GM12878 (cell line): ENCODE results near the gene EGF. TPM values are rescaled to one million over a fixed set of nuclear protein-coding genes. Genes with fewer than 3 reads are reported as not detected.

Experiments
- ATAC-seq: fragments of 200-7000 bp; cut with Tn5 transposase; 3 replicates; pipeline ENCODE4 v1.9.1; 2020; ENCODE audit warnings: mild to moderate bottlenecking, moderate library complexity
- BruUV-seq: library from RNA; stranded (reverse); fragments of 400-500 nt; replicated peaks from 2 replicates; lab custom pipeline; 2021; lab: Mats Ljungman, UMichigan
- CTCF ChIA-PET: fragments of 300-600 bp; sonication (Branson Sonifier 250); formaldehyde crosslinking; extraction: SDS; loops from one replicate; lab custom pipeline; 2021; ENCODE audit warnings: inconsistent platforms; lab: Yijun Ruan, JAX
- POLR2A ChIA-PET: fragments of 350-600 bp; formaldehyde crosslinking; extraction: SDS; loops from one replicate; lab custom pipeline; 2021; ENCODE audit warnings: inconsistent platforms; lab: Charles Lee
- RAD21 ChIA-PET: fragments of 300-600 bp; sonication (Branson Sonifier 250); formaldehyde crosslinking; loops from one replicate; lab custom pipeline; 2023; ENCODE audit warnings: antibody characterized with exemption; ENCODE audit not compliant: unreplicated experiment; lab: Charles Lee
- SMC1A ChIA-PET: fragments of 300-600 bp; sonication (Branson Sonifier 250); formaldehyde crosslinking; loops from one replicate; lab custom pipeline; 2023; ENCODE audit not compliant: unreplicated experiment, uncharacterized antibody; lab: Charles Lee
- DNase-seq: peaks from one replicate; pipeline ENCODE4 v3.0.0-alpha.2; 2011; ENCODE audit warnings: low read depth, low spot score
- FAIRE-seq: peaks from 3 replicates; lab custom pipeline; 2011; peaks lifted over from hg19 to GRCh38; lab: Jason Lieb, UNC
- H2AFZ ChIP-seq: 2 replicates; pipeline ENCODE4 v1.6.0; 2011; ENCODE audit warnings: low read depth, low read length, control low read depth; ENCODE audit not compliant: control insufficient read depth
- H3K27ac ChIP-seq: 2 replicates; pipeline ENCODE4 v1.5.1; 2011; ENCODE audit warnings: control low read depth; ENCODE audit not compliant: control insufficient read depth, insufficient read depth
- H3K27me3 ChIP-seq, 2 experiments: replicated peaks in 1 of 2; 2 replicates each; pipeline versions ENCODE4 v1.6.0 to v1.6.1; 2011; ENCODE audit warnings: low read length in 1 of 2; ENCODE audit not compliant: control insufficient read depth in 2 of 2, insufficient read depth in 2 of 2
- H3K36me3 ChIP-seq, 2 experiments: 2 replicates each; pipeline ENCODE4 v1.5.1; 2011; ENCODE audit warnings: low read length in 1 of 2; ENCODE audit not compliant: control insufficient read depth in 2 of 2, insufficient read depth in 2 of 2
- H3K4me1 ChIP-seq: 2 replicates; pipeline ENCODE4 v1.6.1; 2011; ENCODE audit warnings: mild to moderate bottlenecking, low read length, moderate library complexity, mixed read lengths; ENCODE audit not compliant: control insufficient read depth, insufficient read depth
- H3K4me2 ChIP-seq: 2 replicates; pipeline ENCODE4 v1.6.0; 2011; ENCODE audit warnings: control low read depth; ENCODE audit not compliant: control insufficient read depth, insufficient read depth
- H3K4me3 ChIP-seq: fragments of 200-600 bp; sonication (generic); 2 replicates; pipeline ENCODE4 v1.5.1; 2016
- H3K79me2 ChIP-seq: 2 replicates; pipeline ENCODE4 v1.6.0; 2011; ENCODE audit warnings: low read length; ENCODE audit not compliant: control insufficient read depth, insufficient read depth
- H3K9ac ChIP-seq: 2 replicates; pipeline ENCODE4 v1.8.0; 2011; ENCODE audit warnings: low read length, control low read depth, mixed read lengths; ENCODE audit not compliant: control insufficient read depth, insufficient read depth
- H3K9me3 ChIP-seq: replicated peaks from 3 replicates; pipeline ENCODE4 v1.5.1; 2011; ENCODE audit warnings: mild to moderate bottlenecking, low read length; ENCODE audit not compliant: control insufficient read depth, insufficient read depth
- H4K20me1 ChIP-seq: 2 replicates; pipeline ENCODE4 v1.6.0; 2011; ENCODE audit not compliant: control insufficient read depth, insufficient read depth
- MEF2A ChIP-seq: IDR thresholded peaks from 2 replicates; pipeline ENCODE4 v1.6.1; 2011; ENCODE audit warnings: low read depth, mild to moderate bottlenecking, low read length, moderate library complexity; ENCODE audit not compliant: insufficient read depth
- SKIL ChIP-seq: fragments of 450-650 bp; IDR thresholded peaks from 2 replicates; pipeline ENCODE4 v1.6.1; 2017; ENCODE audit warnings: mild to moderate bottlenecking, low read depth, inconsistent platforms; ENCODE audit not compliant: poor library complexity, severe bottlenecking
- TARDBP ChIP-seq: IDR thresholded peaks from 2 replicates; pipeline ENCODE4 v1.6.1; 2016; ENCODE audit warnings: borderline replicate concordance
- WGBS: methylation state at CpG from one replicate; pipeline ENCODE4 v1.1.6; 2016; ENCODE audit warnings: low lambda C conversion rate; ENCODE audit not compliant: insufficient replicate concordance, insufficient coverage; ENCODE audit errors: missing lambda C conversion rate; 5-methylcytosine and 5-hydroxymethylcytosine counted together
- in situ Hi-C: fragments of 300-500 bp; cut with MboI; formaldehyde crosslinking; loops from 9 replicates; pipeline ENCODE4 v1.14.3; 2018; ENCODE audit warnings: mixed read lengths
- intact Hi-C: fragments of 100-400 bp; cut with micrococcal nuclease; formaldehyde crosslinking; loops from one replicate; pipeline ENCODE4 v1.14.2; 2022; ENCODE audit not compliant: unreplicated experiment
- polyA plus RNA-seq, 11 experiments: library from polyadenylated mRNA; depleted of rRNA in 4 of 11; unstranded in 6 of 11; stranded (reverse) in 5 of 11; fragments of >200 nt; fragmentation: Nextera tagmentation in 4 of 11; fragmentation: Illumina TruSeq in 1 of 11; extraction: Ambion mirVana in 4 of 11; extraction: Trizol in 1 of 11; gene quantifications; 1 replicate in 1 of 11; 2 replicates in 10 of 11; pipeline versions ENCODE4 v1.2.1 to v1.2.3, GENCODE V29; 2011 to 2016; ENCODE audit warnings: inconsistent platforms in 2 of 11, missing spikeins in 2 of 11, low read depth in 1 of 11
- total RNA-seq, 4 experiments: library from RNA; depleted of rRNA in 3 of 4; stranded (reverse); fragments of >200 nt in 3 of 4; fragmentation: Illumina TruSeq in 1 of 4; extraction: Trizol in 1 of 4; gene quantifications; 2 replicates each; pipeline versions ENCODE4 v1.2.1 to v1.2.3, GENCODE V29; 2013 to 2021

The EGF gene
- total and polyA plus RNA-seq, 10 of the 15 experiments (the other 5 are each of a cell fraction or from before 2014, with no cell fraction given): 0.02 to 0.90 (median 0.19) TPM; not detected in 4

DNA sequence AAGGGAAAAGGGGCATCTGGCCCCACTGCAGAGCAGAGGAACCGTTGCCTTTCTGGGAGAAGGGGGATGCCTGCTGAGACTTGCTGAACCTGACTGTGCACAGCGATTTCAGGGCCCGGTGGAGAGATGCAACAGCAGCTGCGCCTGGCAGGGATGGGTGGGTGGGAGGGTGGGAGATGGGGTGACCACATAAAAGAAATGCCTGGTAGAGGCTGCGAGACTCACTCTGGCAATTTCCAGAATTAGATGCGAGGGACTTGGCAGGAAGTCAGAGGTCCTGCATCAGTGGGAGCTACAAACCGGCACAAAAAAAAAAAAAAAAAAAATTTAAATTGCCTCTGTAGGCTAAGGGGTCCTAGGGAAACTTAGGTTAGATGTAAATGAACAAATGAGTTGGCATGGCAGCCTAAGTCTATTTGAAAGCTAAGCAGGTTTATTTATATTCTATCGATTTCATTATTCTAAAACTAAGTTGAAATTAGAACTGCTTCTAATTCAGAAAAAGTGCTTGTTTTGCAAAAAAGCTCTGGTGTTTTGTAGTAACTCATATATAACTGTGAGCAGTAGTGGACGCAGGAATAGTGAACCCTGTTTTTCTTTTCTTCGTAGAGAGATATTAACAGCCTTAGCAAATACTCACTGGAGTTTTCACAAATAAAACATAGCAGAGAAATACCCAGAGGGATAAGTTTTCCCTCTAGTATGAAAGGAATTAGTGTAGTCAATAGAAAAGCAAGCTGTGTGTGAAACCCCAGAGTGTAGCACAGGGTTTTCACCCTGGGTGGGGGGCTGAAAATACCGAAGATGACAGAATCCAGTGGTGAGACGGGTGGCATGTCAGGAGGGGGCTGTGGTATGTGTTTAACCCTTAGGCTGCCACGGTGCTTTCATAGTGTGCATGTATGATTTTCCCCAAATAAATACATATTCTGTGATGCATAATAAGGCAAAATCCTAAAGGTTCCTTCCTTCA lies 130.1 kb downstream of the EGF start:
- no peak for ATAC-seq
- FAIRE-seq: no peak
- H3K27ac ChIP-seq: no peak overlapping the region
- no peak overlapping the region for H3K4me2 ChIP-seq
- H3K4me1 ChIP-seq: no peaks in the 10 kb centered on the region
- RAD21 ChIA-PET: interaction anchor here (0.8 to 1.1 kb wide), 2 partner anchors 9 to 36 kb away, joined by 3 read pairs; no protein-coding TSS in a partner anchor
- TF ChIP-seq SKIL (no peak), MEF2A (no peak), TARDBP (no peak)
- TF ChIP-seq, all 136 proteins: peak for 0
- Histone ChIP-seq H4K20me1 (no peaks in the 10 kb centered on the region), H3K9ac (no peak overlapping the region), H3K27me3 (no peaks in the 10 kb centered on the region), H2AFZ (no peak overlapping the region), H3K79me2 (no peaks in the 10 kb centered on the region), H3K4me3 (no peak overlapping the region), H3K9me3 (no peaks in the 10 kb centered on the region), H3K36me3 (no peaks in the 10 kb centered on the region)
- DNase-seq: no peak
- in situ Hi-C loops (no loop called here), intact Hi-C loops (no loop called here)
- ChIA-PET POLR2A (interaction anchor here (0.5 kb wide), 1 partner anchor 85 kb away, joined by 4 read pairs; no protein-coding TSS in a partner anchor), SMC1A (interaction anchor here (0.8 to 1.4 kb wide), 3 partner anchors 9 to 791 kb away, joined by 3 to 4 read pairs (median 3); no protein-coding TSS in a partner anchor), CTCF (interaction anchor here (0.7 kb wide), 2 partner anchors 8 to 265 kb away, joined by 3 read pairs; no protein-coding TSS in a partner anchor)
- 42% methylated on average over 9 of the region's 13 CpGs for WGBS
- no TSS peak for BruUV-seq
